CD4-positive, alpha-beta T cell treated with Interleukin-4 for 1 hour (primary cell): Measurements from ENCODE around the gene OSBPL7.

ENCODE experiments used
- DNase-seq, 2 donors: peaks; one replicate each; pipeline ENCODE4 v3.0.0-alpha.2; 2020 to 2022

The OSBPL7 gene

DNA sequence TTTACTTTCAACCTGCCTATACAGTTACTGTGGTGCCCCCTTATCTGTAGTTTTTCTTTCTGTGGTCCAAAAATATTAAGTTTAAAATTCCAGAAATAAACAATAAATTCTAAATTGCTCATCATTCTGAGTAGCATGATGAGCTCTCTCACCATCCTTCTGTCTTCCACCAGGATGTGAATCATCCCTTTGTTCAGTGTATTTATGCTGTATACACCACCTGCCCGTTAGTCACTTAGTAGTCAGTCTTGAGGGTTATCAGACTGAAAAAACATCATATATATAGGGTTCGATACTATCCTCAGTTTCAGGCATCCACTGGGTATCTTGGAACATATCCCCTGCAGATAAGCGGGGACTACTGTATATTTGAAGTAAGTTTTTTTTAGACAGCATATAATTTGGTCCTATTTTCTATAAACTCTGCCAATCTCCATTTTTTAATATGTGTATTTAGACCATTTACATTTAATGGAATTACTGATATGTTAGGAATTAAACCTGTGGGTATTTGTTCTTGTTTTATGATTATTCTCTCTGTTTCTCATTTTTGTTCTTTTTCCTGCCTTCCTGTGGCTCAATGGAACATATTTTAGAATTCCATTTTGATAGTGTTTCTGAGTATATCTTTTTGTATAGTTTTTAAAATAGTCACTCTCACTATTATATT lies 57.5 kb downstream of the OSBPL7 start:
- no peak for DNase-seq

DNA sequence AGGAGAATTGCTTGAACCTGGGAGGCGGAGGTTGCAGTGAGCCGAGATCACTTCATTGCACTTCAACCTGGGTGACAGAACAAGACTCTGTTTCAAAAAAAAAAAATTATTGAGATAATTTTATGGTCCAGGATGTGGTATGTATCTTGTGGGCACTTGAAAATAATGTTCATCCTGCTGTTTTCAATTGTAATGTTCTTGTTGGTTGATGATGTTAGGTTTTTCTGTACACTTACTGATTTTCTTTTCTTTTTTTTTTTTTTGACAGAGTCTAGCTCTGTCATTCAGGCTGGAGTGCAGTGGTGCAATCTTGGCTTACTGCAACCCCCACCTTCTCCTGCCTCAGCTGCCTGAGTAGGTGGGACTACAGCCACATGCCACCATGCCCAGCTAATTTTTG lies 58.9 kb downstream of the OSBPL7 start:
- peak in 1 of 2 donors; percentile 46 for DNase-seq

GRCh38 chr17:47760409-47761140 lies 61.0 kb downstream of the OSBPL7 start:
- DNase-seq: no peak

- no peak for DNase-seq
Observed at GRCh38 chr17:47757386-47757785, 64.2 kb downstream of the OSBPL7 start.
